ENCODE measurements around the gene MAST4. TPM values are rescaled to one million over a fixed set of nuclear protein-coding genes. Genes with fewer than 3 reads are reported as not detected.

MAST4 gene
- total and polyA plus RNA-seq, 2 of the 8 experiments (the other 6 are each of a cell fraction or from before 2014, with no cell fraction given) = 1.5 to 2.6 TPM

GRCh38 chr5:66829826-66830225, 233.6 kb downstream of the MAST4 start:
- CTCF ChIA-PET (ENCODE audit: partially characterized antibody) = interaction anchor here (1.1 to 2.0 kb wide), 3 partner anchors 10 to 35 kb away, joined by 4 to 7 read pairs (median 7); no protein-coding TSS in a partner anchor
- 7% methylated on average over 2 of the region's 2 CpGs; no CpG with 5 or more reads in 1 of the 2 experiments for WGBS, 2 experiments (ENCODE audit: extremely low coverage in 1 of 2, insufficient coverage in 1 of 2, insufficient read length in 1 of 2, insufficient replicate concordance in 2 of 2, low coverage in 1 of 2, low lambda C conversion rate in 2 of 2, missing lambda C conversion rate in 1 of 2)
- no peak for FAIRE-seq

More at GRCh38 chr5:66829826-66830225, 233.6 kb downstream of the MAST4 start:
- Histone ChIP-seq H3K36me3 (ENCODE audit: control insufficient read depth in 2 of 4, insufficient read depth in 4 of 4, low read length in 3 of 4) (no peaks in the 10 kb centered on the region), H3K23ac (ENCODE audit: insufficient read length) (no peak overlapping the region), H3K4ac (replicated peaks; ENCODE audit: insufficient read length, low read depth, low read length) (no peak overlapping the region), H3K4me3 (ENCODE audit: extremely low read depth in 1 of 4, insufficient read depth in 2 of 4, low read depth in 3 of 4, low read length in 4 of 4) (peak overlapping the region in 1 of 4 experiments; percentile 21; a peak in 1 of 8 replicates), H2BK5ac (ENCODE audit: low read depth, low read length) (no peak overlapping the region), H3K27ac (ENCODE audit: low read depth, low read length) (no peak overlapping the region), H3K23me2 (ENCODE audit: low read depth, low read length) (peaks cover 11% of the 10 kb centered on the region), H3K56ac (replicated peaks; ENCODE audit: insufficient read length, low read depth, low read length) (no peak overlapping the region), H3K79me1 (ENCODE audit: low read depth, low read length) (no peaks in the 10 kb centered on the region), H4K8ac (ENCODE audit: extremely low read depth, insufficient read depth, low read length) (no peak overlapping the region), H3K79me2 (ENCODE audit: control insufficient read depth in 1 of 2, insufficient read depth in 2 of 2, low read length in 2 of 2) (no peaks in the 10 kb centered on the region), H2AK5ac (ENCODE audit: low read depth, low read length) (no peak overlapping the region), H3K4me1 (replicated peaks in 1 of 4; ENCODE audit: control insufficient read depth in 3 of 4, insufficient read depth in 4 of 4, low read length in 3 of 4) (peaks cover 3 to 17% (median 9%) of the 10 kb centered on the region in 4 experiments; a peak in 6 of 7 replicates), H3K27me3 (replicated peaks in 1 of 4; ENCODE audit: control insufficient read depth in 3 of 4, extremely low read depth in 1 of 4, insufficient read depth in 3 of 4, low read length in 3 of 4) (no peaks in the 10 kb centered on the region), H2BK12ac (ENCODE audit: low read depth, low read length) (no peak overlapping the region), H3K4me2 (ENCODE audit: insufficient read depth in 1 of 2, low read depth in 2 of 2, low read length in 2 of 2) (peak overlapping the region in 1 of 2 experiments; percentile 33; a peak in 3 of 4 replicates), H2BK15ac (ENCODE audit: low read length) (no peak overlapping the region), H4K91ac (replicated peaks; ENCODE audit: insufficient read length, low read length) (no peak overlapping the region), H3K14ac (ENCODE audit: insufficient read length) (no peak overlapping the region), H3K9ac (replicated peaks in 1 of 4; ENCODE audit: extremely low read depth in 1 of 4, low read depth in 3 of 4, low read length in 3 of 4) (peak overlapping the region in 1 of 4 experiments; percentile 8; a peak in 1 of 7 replicates), H2BK20ac (ENCODE audit: low read length) (no peak overlapping the region), H4K20me1 (replicated peaks in 1 of 2; ENCODE audit: control insufficient read depth in 1 of 2, insufficient read depth in 2 of 2, low read length in 2 of 2) (no peaks in the 10 kb centered on the region), H2BK120ac (replicated peaks; ENCODE audit: low read depth, low read length) (no peak overlapping the region), H3K9me3 (ENCODE audit: insufficient read depth in 2 of 2, low read depth in 1 of 2, low read length in 1 of 2) (no peaks in the 10 kb centered on the region), H4K5ac (ENCODE audit: insufficient read length, low read depth, low read length) (no peak overlapping the region), H2AFZ (ENCODE audit: low read length) (no peak overlapping the region), H3K18ac (ENCODE audit: extremely low read depth, low read length) (no peak overlapping the region)
- no peak for TF ChIP-seq HDAC6 (IDR thresholded peaks at IDR 0.05; ENCODE audit: low read depth, low read length)
- TF ChIP-seq POLR2AphosphoS5 (IDR thresholded peaks at IDR 0.05; ENCODE audit: low read depth, low read length) = no peak
- TF ChIP-seq HDAC2 (IDR thresholded peaks at IDR 0.05; ENCODE audit: borderline replicate concordance in 1 of 2, low read depth in 2 of 2, low read length in 2 of 2) = 0 out of 4 replicates have a peak, but pooled peaks of 1 of the 2 experiments have one; percentile 16
- TF ChIP-seq ZNF274 (IDR thresholded peaks at IDR 0.05; ENCODE audit: borderline replicate concordance, extremely low read depth, low read length) = no peak
- no peak for DNase-seq (ENCODE audit: low read depth in 1 of 2, low spot score in 2 of 2)
- POLR2A ChIA-PET (ENCODE audit: partially characterized antibody) = interaction anchor here (1.8 kb wide), 1 partner anchor 10 kb away, joined by 4 read pairs; no protein-coding TSS in a partner anchor

Measured in H1 (cell line).